Smooth muscle cell (in vitro differentiated cells): Measurements from ENCODE around the gene TMEM51. TPM values are rescaled to one million over a fixed set of nuclear protein-coding genes. Genes with fewer than 3 reads are reported as not detected.

ENCODE experiments used
- DNase-seq: peaks from one replicate; lab custom pipeline; 2025; ENCODE audit not compliant: unreplicated experiment; lab: John Stamatoyannopoulos, UW
- H2AFZ ChIP-seq: fragments of 200-600 bp; sonication (generic); 2 replicates; pipeline ENCODE4 v1.6.0; 2016; ENCODE audit warnings: antibody characterized with exemption, low read depth, mild to moderate bottlenecking
- H3F3A ChIP-seq: fragments of 200-600 bp; sonication (generic); 2 replicates; pipeline ENCODE4 v1.6.0; 2017; ENCODE audit warnings: antibody characterized with exemption, low read depth
- H3K27ac ChIP-seq: fragments of 200-600 bp; sonication (generic); 2 replicates; pipeline ENCODE4 v1.5.1; 2016; ENCODE audit warnings: low read depth, mild to moderate bottlenecking
- H3K27me3 ChIP-seq: fragments of 200-600 bp; sonication (generic); 2 replicates; pipeline ENCODE4 v1.6.1; 2016; ENCODE audit warnings: low read depth, mild to moderate bottlenecking
- H3K36me3 ChIP-seq: fragments of 200-600 bp; sonication (generic); 2 replicates; pipeline ENCODE4 v1.5.1; 2016; ENCODE audit warnings: low read depth
- H3K4me1 ChIP-seq: fragments of 200-600 bp; sonication (generic); 2 replicates; pipeline ENCODE4 v1.5.1; 2016; ENCODE audit warnings: low read depth
- H3K4me2 ChIP-seq: fragments of 200-600 bp; sonication (generic); 2 replicates; pipeline ENCODE4 v1.6.0; 2016; ENCODE audit warnings: mild to moderate bottlenecking
- H3K4me3 ChIP-seq: fragments of 200-600 bp; sonication (generic); 2 replicates; pipeline ENCODE4 v1.5.1; 2016; ENCODE audit warnings: mild to moderate bottlenecking
- H3K79me2 ChIP-seq: fragments of 200-600 bp; sonication (generic); 2 replicates; pipeline ENCODE4 v1.6.0; 2016; ENCODE audit warnings: low read depth, mild to moderate bottlenecking
- H3K9ac ChIP-seq: fragments of 200-600 bp; sonication (generic); 2 replicates; pipeline ENCODE4 v1.6.0; 2016; ENCODE audit warnings: low read depth
- H3K9me3 ChIP-seq: fragments of 200-600 bp; sonication (generic); replicated peaks from 2 replicates; pipeline ENCODE4 v1.5.1; 2016; ENCODE audit warnings: low read depth
- H4K20me1 ChIP-seq: fragments of 200-600 bp; sonication (generic); 2 replicates; pipeline ENCODE4 v1.6.0; 2016; ENCODE audit warnings: low read depth
- WGBS: methylation state at CpG from one replicate; pipeline ENCODE4 v1.1.7; 2016; ENCODE audit warnings: low lambda C conversion rate; 5-methylcytosine and 5-hydroxymethylcytosine counted together
- polyA plus RNA-seq: library from polyadenylated mRNA; unstranded; fragments of >200 nt; fragmentation: Nextera tagmentation; extraction: Ambion mirVana; gene quantifications from 2 replicates; pipeline ENCODE4 v1.2.1, GENCODE V29; 2016
- total RNA-seq: library from RNA; depleted of rRNA; stranded (reverse); fragments of >200 nt; gene quantifications from 2 replicates; pipeline ENCODE4 v1.2.3, GENCODE V29; 2014
- TF ChIP-seq, protein P1 (sequence below): fragments of 200-600 bp; sonication (generic); IDR thresholded peaks from 2 replicates; pipeline ENCODE4 v1.5.1; 2017; ENCODE audit warnings: borderline replicate concordance, mild to moderate bottlenecking, antibody characterized with exemption; ENCODE audit not compliant: insufficient read depth, poor library complexity, severe bottlenecking

The TMEM51 gene
- total and polyA plus RNA-seq, 2 experiments from 2014 or later = 9.8 to 10.4 TPM

DNA sequence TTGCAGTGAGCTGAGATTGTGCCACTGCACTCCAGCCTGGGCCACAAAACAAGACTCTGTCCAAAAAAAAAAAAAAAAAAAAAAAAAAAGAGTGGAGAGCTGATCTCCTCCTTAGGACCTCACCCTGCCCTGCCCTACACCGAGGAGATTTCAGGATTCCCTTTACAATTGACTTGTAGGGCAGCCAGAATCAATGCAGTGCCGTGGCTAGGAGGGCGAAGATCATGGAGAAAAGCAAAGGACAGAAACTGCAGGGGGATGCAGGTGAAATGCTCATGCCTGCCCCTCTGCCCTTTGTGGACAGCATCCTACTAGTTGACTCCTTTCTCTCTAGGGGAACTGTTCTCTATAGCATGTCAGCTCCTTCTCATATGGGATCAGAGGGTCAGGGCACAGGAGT lies 103.0 kb downstream of the TMEM51 start:
- no peaks in the 10 kb centered on the region for H3F3A ChIP-seq

DNA sequence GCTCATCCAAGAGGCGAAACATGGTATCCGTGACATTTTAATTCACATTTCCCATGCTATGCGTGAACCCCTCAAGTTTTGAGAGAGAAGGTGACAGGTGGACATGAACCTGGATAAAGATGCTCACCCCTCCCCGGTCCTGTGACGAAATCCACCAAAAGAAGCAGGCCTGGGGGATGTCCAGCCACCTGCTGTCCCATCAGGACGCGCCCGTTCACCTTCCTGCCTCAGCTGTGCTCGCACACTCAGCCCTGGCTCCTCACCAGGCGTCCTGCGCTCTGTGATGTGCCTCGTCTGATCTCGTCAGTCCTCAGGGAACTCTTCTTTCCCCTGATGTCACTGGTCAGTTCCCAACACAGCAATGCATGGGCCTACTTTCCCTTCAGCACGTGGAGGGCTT lies 103.8 kb downstream of the TMEM51 start:
- no peaks in the 10 kb centered on the region for H3K79me2 ChIP-seq
- no peak overlapping the region for H3K4me3 ChIP-seq
- H3K27me3 ChIP-seq = no peaks in the 10 kb centered on the region
- no peaks in the 10 kb centered on the region for H3F3A ChIP-seq
- H3K36me3 ChIP-seq = no peaks in the 10 kb centered on the region
- H4K20me1 ChIP-seq = no peaks in the 10 kb centered on the region
- peaks cover 4% of the 10 kb centered on the region for H3K4me1 ChIP-seq
- H3K9me3 ChIP-seq = no peaks in the 10 kb centered on the region
- no peak overlapping the region for H2AFZ ChIP-seq
- no peak overlapping the region for H3K27ac ChIP-seq
- no peak for DNase-seq
- 83% methylated on average over 14 of the region's 14 CpGs for WGBS
- no peak overlapping the region for H3K9ac ChIP-seq
- TF ChIP-seq, protein P1, sequence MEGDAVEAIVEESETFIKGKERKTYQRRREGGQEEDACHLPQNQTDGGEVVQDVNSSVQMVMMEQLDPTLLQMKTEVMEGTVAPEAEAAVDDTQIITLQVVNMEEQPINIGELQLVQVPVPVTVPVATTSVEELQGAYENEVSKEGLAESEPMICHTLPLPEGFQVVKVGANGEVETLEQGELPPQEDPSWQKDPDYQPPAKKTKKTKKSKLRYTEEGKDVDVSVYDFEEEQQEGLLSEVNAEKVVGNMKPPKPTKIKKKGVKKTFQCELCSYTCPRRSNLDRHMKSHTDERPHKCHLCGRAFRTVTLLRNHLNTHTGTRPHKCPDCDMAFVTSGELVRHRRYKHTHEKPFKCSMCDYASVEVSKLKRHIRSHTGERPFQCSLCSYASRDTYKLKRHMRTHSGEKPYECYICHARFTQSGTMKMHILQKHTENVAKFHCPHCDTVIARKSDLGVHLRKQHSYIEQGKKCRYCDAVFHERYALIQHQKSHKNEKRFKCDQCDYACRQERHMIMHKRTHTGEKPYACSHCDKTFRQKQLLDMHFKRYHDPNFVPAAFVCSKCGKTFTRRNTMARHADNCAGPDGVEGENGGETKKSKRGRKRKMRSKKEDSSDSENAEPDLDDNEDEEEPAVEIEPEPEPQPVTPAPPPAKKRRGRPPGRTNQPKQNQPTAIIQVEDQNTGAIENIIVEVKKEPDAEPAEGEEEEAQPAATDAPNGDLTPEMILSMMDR = no peak
- no peak overlapping the region for H3K4me2 ChIP-seq

More for the DNA sequence above, 103.0 kb downstream of the TMEM51 start:
- peaks cover 4% of the 10 kb centered on the region for H3K4me1 ChIP-seq
- no peaks in the 10 kb centered on the region for H4K20me1 ChIP-seq
- no peaks in the 10 kb centered on the region for H3K36me3 ChIP-seq
- H3K27me3 ChIP-seq = no peaks in the 10 kb centered on the region
- no peak overlapping the region for H3K9ac ChIP-seq
- no peaks in the 10 kb centered on the region for H3K79me2 ChIP-seq
- H3K4me2 ChIP-seq = no peak overlapping the region
- no peak for DNase-seq
- TF ChIP-seq, protein P1 = no peak
- 87% methylated on average over 3 of the region's 3 CpGs for WGBS
- H2AFZ ChIP-seq = no peak overlapping the region
- no peak overlapping the region for H3K4me3 ChIP-seq
- no peak overlapping the region for H3K27ac ChIP-seq
- H3K9me3 ChIP-seq = no peaks in the 10 kb centered on the region

DNA sequence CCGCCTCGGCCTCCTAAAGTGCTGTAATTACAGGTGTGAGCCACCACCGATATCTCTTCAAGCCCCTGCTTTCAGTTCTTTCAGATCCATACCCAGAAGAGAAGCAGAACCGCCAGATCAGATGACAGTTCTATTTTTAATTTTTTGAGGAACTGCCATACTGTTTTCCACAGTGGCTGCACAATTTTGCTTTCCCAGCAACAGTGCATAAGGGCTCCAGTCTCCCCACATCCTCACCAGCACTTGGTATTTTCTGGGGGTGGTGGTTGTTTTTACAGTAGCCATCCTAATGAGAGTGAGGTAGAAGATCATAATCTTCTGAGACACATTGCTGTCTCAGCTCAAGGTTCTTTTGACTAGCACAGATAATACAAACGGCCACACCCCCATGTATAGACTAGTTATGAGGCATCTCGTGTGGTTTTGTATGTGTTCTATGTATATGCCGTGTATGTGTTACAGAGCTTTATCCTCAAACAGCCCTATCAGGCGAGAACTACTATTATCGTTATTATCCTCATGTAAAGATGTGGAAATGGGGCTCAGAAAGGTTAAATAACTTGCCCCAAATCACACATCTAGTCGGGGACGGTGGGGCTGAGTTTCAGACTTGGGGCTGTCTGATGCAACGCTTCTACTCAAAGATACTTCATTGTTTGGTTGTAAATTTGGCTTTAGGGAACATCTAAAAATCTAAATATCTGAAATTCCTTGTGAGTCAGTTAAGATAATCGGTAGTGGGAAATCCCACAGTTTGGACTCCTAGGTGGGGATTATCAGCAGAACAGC lies 105.5 kb downstream of the TMEM51 start:
- TF ChIP-seq, protein P1 = no peak
- H3K36me3 ChIP-seq = no peaks in the 10 kb centered on the region
- no peaks in the 10 kb centered on the region for H3F3A ChIP-seq
- no peaks in the 10 kb centered on the region for H3K9me3 ChIP-seq
- no peaks in the 10 kb centered on the region for H3K27me3 ChIP-seq
- no peak overlapping the region for H3K9ac ChIP-seq
- no peaks in the 10 kb centered on the region for H4K20me1 ChIP-seq
- H3K27ac ChIP-seq = no peak overlapping the region
- no peaks in the 10 kb centered on the region for H3K79me2 ChIP-seq
- no peak overlapping the region for H2AFZ ChIP-seq
- no peak overlapping the region for H3K4me3 ChIP-seq
- H3K4me2 ChIP-seq = no peak overlapping the region
- H3K4me1 ChIP-seq = no peaks in the 10 kb centered on the region
- DNase-seq = no peak
- 86% methylated on average over 13 of the region's 13 CpGs for WGBS

DNA sequence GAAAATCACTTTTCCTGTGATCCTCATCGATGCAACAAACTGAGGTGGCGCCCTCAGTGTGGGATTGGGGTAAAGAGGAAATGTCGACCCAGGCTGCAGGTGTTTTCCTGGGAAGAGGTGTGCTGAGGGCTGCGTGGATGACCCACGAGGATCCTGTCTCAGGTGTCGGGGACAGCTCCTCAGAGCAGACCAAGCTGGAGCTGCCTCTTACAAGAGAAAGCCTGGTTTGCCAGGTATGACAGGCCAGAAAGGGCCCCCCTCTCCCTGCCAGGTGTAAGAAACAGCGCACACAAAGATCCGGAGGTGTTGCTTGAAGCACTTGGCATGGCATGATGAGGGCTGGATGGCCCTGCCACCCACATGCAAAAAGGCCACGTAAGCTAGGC lies 106.1 kb downstream of the TMEM51 start:
- no peaks in the 10 kb centered on the region for H3F3A ChIP-seq
- no peak for DNase-seq
- no peaks in the 10 kb centered on the region for H3K27me3 ChIP-seq
- no peaks in the 10 kb centered on the region for H4K20me1 ChIP-seq
- no peak overlapping the region for H3K4me3 ChIP-seq
- H3K9me3 ChIP-seq = no peaks in the 10 kb centered on the region
- no peak overlapping the region for H3K4me2 ChIP-seq
- no peak overlapping the region for H2AFZ ChIP-seq
- H3K4me1 ChIP-seq = no peaks in the 10 kb centered on the region
- WGBS = 87% methylated on average over 9 of the region's 9 CpGs
- H3K9ac ChIP-seq = no peak overlapping the region
- no peaks in the 10 kb centered on the region for H3K79me2 ChIP-seq
- H3K27ac ChIP-seq = no peak overlapping the region
- no peaks in the 10 kb centered on the region for H3K36me3 ChIP-seq
- TF ChIP-seq, protein P1 = no peak
